GM19043 (cell line): ENCODE results near the gene PRH1.

Source experiments
- ATAC-seq: cut with Tn5 transposase; IDR thresholded peaks from one replicate; pipeline ENCODE4 v1.9.1; 2021; ENCODE audit warnings: low read depth; ENCODE audit not compliant: unreplicated experiment

The PRH1 gene

DNA sequence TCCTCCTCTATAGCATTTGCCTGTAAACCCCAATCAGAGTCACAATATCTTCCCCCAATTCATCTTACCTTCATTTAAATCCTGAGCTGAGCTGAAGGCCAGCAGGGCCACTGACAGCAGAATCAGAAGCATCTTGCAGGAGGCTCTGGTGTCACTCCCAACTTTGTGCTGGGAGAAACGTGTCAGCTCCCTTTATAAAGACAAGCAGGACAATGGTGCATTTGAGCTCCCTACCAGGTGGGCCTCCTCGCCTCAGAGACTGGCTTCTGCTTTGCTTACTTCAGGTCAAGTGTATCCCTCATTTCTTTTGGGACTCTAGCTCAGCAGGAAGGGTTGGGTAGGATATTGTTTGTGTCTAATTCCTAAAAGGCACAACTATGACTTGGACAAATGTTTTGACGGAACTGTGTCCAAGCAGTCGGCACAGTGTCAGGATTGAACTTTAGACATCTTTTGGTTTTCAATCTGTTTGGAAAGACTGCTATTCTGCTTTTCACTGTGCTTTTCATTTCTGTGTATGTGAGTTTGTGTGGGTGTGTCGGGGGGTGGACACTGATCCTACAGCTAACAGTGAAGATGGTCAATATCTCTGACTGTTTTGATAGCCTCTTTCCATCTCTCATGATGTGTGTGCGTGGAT lies at the start of gene PRH1:
Gene PRH1 (minus strand): TSS at position 170 of the 640 bp plus-strand sequence. CDS start 38 bp downstream, at position 132.
- ATAC-seq: no peak

DNA sequence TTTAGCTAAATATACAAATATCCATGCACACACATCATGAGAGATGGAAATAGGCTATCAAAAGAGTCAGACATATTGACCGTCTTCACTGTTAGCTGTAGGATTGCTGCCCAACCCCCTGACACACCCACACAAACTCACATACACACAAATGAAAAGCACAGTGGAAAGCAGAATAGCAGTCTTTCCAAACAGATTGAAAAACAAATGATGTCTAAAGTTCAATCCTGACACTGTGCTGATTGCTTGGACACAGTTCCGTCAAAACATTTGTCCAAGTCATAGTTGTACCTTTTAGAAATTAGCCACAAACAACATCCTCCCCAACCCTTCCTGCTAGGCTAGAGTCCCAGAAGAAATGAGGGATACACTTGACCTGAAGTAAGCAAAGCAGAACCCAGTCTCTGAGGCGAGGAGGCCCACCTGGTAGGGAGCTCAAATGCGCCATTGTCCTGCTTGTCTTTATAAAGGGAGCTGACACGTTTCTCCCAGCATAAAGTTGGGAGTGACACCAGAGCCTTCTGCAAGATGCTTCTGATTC lies 44.8 kb upstream of the PRH1 start, which contains the start of gene PRH2:
Gene PRH2 (plus strand): TSS at position 491 of the 541 bp plus-strand sequence. CDS start 38 bp downstream, at position 529.
- ATAC-seq: no peak

DNA sequence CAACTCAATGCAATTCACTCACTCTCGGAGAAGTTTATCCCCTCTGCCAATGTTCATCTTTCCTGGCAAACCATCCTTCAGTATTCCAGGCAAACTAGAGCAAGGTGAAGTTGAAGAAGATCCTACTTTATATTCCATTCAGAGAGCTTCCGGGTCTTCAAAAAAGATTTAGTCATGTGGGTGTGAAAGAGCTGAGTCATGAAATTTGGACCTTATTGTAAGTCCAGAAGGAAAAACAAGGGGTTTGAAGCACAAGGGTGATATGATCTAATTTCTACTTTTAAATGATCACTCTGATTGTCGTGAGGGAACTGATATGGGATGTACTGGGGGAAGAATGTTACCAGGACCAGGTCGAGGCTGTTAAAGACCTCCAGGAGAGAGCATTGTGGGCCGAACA lies 42.2 kb upstream of the PRH1 start:
- ATAC-seq: no peak

DNA sequence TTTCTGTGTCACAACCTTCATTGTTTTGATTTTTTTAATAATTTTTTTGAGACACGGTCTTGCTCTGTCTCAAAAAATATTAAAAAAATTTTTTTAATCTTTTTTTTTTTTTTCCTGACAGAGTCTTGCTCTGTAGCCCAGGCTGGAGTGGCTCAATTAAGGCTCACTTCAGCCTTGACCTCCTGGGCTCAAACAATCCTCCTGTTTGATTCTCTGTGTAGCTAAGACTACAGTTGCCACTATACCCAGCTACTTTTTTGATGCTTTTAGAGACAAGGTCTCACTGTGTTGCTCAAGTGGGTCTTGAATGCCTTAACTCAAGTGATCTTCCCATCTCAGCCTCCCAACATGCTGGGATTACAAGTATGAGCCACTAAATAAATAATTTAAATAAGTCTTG lies 35.8 kb upstream of the PRH1 start:
- no peak for ATAC-seq

DNA sequence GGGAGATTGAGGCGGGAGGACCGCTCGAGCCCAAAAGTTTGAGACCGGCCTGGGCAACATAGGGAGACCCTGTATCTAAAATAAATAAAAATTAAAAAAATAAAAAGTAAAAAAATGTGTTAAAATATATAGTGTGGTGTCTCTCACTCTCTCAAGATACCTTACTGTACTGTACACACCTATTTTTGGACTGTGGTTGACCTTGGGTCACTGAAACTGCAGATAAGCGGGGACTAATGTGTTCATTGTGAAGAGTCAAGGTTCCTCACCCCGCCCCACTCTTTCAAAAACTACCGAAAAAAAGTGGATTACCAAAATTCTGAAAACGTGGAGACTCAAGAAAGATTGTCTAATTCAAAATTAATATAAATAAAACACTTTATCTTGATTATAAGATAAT lies 26.3 kb upstream of the PRH1 start:
- no peak for ATAC-seq

DNA sequence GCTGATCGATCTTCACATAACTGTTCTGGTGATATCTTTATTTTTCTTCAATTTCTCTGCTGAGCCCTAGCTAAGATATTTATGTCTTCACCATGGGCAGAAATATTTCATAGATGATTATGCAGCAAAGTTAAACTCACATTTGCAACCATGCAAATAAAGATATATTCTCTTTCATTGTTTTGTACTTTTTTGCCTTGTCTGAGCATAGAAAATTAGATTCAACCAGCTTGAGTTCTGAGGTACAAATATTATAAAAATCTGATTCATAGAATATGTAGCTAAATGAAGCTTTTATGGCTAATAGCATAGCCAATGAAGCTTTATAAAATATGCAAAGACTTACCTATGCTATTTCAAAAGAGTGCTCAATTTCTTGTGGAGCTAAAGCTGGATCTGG lies 25.4 kb upstream of the PRH1 start, which contains the start of gene TAS2R13:
Gene TAS2R13 (minus strand): TSS at position 101 of the 400 bp plus-strand sequence. CDS start 264 bp downstream, outside the sequence.
- ATAC-seq: no peak

DNA sequence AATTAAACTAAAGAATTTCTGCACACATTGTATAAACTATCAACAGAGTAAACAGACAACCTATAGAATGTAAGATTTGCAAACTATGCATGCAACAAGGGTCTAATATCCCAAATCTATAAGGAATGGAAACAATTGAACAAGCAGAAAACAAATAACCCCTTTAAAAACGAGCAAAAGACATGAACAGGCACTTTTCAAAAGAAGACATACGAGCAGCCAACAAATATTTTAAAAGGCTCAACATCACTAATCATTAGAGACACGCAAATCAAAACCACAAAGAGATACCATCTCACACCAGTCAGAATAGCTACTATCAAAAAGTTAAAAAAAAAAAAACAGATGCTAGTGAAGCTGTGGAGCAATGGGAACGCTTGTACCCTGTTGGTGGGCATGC lies 20.6 kb upstream of the PRH1 start:
- no peak for ATAC-seq

DNA sequence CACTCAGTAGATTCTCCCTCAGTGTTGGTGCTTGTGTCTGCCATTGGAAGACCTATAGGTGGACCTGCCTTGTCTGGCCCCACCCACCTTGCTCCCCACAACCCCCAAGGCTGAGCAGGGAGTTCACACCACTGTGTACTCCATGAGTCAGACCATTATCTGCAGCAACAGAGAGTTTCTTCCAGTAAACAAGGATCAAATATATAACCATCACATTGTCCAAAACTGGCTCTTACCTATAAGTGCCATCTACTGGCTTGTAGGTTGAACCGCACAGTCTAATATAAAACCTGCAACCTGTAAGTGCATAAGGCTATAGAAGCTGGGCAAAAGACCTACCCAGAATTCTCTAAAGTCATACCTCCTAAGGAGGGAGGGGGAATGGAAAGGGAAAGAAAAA lies 17.4 kb upstream of the PRH1 start:
- no peak for ATAC-seq

DNA sequence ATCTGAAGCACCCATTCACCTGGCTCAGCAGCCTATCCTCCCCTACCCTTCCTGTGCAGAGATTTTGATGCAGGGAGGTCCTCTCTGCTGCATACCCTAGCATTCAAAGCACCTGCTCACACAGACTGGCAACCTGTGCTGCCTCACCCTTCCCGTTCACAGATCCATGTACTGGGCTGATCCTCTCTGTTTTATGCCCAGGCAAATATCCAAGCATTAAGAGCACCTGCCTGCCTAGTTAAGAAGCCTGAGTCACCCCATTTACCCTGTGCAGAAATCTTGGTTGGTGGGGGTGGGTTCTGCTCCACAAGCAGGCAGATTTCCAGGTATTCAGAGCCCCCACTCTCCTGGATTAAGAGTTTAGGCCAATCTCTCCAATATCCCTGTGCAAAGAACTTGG lies 16.9 kb upstream of the PRH1 start:
- no peak for ATAC-seq

DNA sequence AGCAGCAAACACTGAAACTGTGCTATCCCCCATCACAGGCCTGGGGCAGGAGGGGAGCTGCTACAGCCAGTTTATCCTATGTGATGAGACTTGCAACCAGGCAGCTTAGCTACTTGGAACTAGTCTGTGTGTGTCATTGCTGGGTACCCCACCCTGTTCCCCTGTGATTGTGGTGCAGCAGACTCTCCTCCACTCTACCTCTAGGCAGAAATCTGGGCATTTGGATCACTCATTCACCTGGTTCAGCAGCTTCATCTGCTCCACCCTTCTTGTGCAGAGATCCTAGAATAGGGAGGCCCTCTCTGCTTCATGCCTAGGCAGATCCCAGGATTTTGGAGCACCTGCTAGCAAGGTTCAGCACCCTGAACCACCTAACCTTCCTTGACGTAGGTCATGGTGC lies 16.5 kb upstream of the PRH1 start:
- no peak for ATAC-seq

DNA sequence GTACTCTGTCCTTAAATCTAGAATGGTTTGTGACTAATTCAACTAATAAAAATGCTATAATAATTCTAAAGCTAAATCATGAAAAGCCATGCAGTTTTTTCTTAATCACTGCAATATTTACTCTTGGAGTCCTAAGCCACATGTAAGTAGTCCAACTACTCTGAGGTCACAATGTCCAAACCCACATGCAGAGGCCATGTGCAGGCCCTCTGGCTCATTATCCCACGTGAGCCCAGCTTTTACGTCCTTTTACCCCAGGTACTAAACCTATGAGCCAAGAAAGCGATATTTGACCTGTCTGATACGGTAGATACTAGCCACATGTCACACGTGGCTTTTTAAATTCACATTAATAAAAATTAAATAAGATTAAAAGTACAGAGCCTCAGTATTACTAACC lies 12.8 kb upstream of the PRH1 start:
- ATAC-seq: no peak

DNA sequence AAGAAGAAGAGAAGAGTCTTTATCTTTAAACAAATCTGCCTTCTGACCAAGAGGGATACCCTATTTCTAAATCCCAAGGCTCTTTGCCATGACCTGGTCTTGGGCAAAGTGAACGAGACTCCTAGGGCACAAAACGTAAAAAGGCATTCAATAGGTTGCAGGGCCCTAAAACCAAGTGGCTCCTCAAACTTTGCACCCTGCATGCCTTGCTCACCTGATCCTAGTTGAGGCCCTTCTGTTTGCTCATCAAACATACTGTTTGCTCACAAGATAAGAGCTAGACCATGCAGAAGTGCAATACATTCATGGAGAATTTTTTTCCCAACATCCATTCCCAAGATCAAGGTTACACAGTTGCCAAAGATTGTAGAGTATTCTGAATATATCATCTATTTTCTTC lies 7.9 kb upstream of the PRH1 start:
- no peak for ATAC-seq

DNA sequence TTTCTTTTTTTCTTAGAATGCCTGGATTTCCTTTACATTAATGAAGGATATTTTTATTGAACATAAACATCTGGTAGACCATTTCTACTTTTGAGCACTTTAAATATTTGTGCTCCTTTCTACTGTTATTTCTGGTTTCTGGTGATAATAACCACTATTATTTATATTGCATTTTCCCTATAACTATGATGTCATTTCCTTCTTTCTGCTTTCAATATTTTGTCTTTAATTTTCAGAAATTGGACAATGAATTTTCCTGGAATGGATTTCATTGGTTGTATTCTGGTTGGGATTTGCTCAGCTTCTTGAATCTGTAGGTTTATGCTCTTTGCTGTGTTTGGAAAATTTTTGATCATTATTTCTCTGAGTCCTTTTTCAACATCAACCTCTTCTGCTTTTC lies 5.2 kb upstream of the PRH1 start:
- no peak for ATAC-seq

DNA sequence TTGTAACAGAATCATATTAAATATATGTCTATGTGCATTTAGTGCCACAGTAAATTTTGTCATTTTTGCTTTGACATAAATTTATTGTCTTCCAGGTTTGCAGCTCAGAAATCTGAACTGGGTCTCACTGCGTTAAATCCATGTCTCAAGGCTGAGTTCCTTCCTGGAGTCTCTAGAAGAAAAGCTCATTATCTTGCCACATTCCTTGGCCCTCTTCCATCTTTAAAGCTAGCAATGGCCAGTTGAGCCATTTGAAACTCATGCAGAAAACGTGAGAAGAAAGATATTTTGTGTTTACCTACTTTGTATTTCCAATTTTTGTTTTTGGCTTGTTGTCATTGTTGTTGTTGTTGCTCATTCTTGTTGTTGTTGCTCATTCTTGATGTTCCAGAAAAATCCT lies 10.7 kb downstream of the PRH1 start:
- no peak for ATAC-seq

DNA sequence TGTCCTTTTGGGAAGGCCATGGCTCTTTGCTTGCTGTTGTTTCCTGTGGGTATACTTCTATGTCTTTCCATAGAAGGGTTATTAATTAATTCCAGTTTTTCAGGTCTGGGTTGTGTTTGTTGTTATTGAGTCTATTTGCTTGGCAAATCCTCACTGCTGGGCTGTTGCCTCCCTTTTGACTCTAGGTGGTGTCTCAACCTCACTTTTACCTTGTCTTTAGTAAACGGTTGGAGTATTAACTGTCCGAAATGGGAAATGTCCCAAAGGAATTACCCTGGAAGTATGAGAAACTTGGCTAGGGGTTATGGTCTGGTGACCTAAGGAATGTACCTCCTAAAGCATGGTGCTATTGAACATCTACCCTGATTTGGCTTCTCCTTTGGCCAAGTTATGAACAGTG lies 16.7 kb downstream of the PRH1 start:
- ATAC-seq: no peak

DNA sequence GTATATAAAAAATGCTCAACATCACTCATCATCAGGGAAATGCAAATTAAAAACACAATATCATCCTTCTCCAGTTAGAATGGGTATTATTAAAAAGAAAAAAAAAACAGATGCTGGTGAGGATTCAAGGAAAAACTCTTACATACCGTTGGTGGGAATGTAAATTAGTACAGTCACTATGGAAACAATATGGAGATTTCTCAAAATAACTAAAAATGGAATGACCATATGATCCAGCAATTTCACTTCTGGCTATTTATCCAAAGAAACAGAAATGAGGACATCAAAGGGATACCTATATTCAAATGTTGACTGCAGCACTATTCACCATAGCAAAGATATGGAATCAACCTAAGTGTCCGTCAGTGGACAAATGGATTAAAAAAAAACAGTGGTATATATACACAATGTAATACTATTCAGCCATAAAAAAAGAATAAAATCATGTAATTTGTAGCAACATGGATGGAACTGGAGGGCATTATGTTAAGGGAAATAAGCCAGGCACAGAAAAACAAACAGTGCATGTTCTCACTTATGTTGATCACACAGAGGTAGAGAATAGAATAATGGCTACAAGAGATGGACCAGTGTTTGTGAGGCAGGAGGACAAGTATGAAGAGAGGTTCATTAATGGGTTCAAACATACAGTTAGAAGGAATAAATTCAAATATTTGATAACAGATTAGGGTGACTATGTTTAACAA lies 20.4 kb downstream of the PRH1 start:
- ATAC-seq: no peak

DNA sequence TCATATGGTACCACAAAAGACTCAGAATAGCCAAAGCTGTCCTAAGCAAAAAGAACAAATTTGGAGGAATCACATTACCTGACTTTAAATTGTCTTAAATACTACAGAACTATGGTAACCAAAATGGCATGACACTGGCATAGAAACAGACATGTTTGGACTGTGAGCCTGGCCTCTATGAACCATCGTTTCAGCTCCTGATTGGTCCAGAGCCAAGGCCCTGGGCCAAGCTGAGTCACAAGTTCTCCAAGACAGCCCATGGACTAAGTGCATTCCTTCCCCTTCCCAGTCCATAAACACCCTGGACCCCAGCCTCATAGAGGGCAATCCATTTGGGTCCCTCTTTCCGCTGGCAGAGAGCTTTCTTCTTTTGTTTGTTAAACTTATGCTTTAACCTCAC lies 22.7 kb downstream of the PRH1 start:
- ATAC-seq: no peak

DNA sequence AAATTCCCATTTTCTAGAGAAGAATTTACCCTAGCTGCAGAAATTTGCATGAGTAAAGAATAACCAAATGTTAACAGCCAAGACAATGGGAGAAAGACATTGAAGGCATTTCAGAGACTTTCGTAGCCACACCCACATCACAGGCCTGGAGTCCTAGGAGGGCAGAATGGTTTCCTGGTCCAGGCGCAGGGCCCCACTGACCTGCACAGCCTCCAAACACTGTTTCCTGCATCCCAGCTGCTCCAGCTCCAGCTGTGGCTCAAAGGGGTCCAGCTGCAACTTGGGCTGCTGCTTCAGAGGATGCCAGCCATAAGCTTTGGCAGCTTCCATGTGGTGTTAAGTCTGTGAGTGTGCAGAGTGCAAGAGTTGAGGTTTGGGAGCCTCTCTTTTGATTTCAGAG lies 28.2 kb downstream of the PRH1 start:
- ATAC-seq: no peak

DNA sequence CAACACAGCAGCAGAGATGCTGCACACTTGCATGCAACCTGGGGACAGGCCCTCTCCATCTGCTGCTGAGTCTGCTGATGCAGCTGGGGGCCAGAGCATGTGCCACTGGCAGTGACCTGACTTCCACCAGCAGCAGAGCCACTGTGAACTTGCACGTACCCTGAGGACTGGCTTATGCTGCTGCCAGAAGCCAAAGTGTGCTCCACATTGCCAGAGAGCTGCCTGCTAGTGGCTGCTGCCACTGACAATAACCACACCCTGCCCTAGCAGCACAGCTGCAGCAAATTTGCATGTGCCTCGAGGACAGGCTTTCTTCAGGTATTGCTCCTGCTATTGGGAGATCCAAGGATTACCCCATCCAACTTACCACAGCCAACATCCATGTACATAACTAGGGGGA lies 30.3 kb downstream of the PRH1 start:
- ATAC-seq: no peak

DNA sequence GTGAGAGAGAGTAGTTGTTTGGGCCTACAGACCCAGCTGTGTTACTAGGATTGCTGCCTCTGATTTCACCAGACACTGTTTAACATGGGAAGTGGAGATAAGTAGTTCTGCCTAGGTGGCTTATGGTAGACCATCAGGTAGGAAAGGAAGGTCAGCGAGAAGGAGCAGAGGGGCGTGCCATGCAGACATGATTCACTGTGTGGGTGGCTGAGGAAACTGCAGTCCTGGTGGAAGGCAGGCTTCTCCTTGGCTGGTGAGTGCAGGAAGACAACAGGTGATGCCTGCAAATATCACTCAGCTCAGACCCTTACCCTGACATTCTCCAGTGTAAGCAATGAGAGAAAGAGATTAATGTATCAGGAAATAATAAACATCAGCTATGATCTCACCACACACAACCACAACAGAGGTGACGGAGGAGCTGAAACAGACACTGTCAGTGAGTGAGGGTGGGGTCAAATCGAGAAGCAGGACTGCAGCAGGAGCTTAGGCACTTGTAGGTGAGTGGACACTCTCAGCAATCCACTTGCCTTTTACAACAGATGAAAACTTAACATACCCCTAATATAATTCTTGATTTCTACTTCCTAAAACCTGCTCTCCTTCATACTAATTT lies 32.7 kb downstream of the PRH1 start:
- ATAC-seq: no peak

DNA sequence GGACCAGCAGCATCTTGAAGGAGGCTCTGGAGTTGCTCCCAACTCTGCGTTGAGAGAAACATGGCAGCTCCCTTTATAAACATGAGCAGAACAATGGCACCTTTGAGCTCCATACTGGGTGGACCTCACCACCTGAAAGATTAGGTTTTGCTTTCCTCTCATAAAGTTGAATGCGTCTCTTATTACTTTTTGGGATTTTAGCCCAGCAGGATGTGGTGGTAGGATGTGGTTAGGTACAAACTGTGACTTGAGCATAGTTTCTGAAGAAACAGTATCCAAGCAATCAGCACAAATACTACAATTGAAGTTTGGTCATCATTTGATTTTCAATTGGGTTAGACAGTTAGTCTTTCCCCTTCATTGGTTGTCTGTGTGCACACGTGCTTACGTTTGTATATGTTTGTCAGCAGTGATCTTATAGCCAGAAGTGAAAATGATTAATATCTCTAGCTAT lies 34.6 kb downstream of the PRH1 start, which contains the start of gene PRR4:
Gene PRR4 (minus strand): TSS at position 51 of the 454 bp plus-strand sequence. CDS start 38 bp downstream, at position 13.
- no peak for ATAC-seq
